ENCODE results near the gene SCARF2.
"Not testable (repeated sequence)": the region's sequence is repeated elsewhere in the genome, so short reads cannot be mapped to it uniquely, and the experiment has no call there.

SCARF2 gene

GRCh38 chr22:20396639-20397038, 41.0 kb downstream of the SCARF2 start:
- no peak for TF ChIP-seq ZFX (IDR thresholded peaks at IDR 0.05)
- no peak for TF ChIP-seq CTCF (conservative IDR thresholded peaks at IDR 0.05)
- no peak overlapping the region for H3K27ac ChIP-seq

GRCh38 chr22:20395907-20396287, 41.7 kb downstream of the SCARF2 start:
- H3K27ac ChIP-seq, result no peak overlapping the region
- no peak for TF ChIP-seq ZFX (IDR thresholded peaks at IDR 0.05)

DNA sequence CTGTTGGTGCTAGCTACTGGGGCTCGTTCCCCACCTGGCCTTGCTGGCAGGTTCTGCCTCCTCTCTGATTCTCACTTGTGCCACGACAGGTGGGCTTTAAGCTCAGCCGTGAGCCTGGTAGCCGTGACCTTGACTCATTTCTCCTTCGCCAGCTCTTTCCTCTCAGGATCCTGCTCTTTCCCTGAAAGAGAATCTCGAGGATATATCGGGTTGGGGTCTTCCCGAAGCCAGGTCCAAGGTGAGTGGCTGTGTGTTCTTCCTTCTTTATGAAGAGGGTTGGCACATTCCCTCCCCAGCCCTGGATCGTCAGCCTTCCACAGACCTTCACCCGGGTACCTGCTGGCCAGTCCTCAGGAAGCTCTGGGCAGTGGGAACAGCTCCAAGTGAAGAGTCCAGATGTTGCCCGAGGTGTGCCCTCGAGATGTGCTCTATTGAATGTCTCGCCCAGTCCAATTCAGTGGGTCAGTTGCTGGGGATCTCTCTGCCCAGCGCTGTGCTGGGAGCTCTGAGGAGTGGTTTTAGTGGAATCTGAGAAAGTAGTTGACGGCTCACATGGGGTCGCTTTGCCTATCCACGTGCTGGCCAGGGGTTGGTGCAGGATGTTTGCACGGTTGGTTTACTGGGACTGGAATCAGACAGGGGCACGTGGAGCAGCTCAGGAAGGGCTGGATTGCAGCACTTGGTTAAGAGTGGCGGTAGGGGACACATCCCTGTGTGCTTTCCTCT, 42.3 kb downstream of the SCARF2 start:
- TF ChIP-seq CTCF (conservative IDR thresholded peaks at IDR 0.05) (no peak), ZFX (IDR thresholded peaks at IDR 0.05) (no peak)
- no peak overlapping the region for H3K27ac ChIP-seq

DNA sequence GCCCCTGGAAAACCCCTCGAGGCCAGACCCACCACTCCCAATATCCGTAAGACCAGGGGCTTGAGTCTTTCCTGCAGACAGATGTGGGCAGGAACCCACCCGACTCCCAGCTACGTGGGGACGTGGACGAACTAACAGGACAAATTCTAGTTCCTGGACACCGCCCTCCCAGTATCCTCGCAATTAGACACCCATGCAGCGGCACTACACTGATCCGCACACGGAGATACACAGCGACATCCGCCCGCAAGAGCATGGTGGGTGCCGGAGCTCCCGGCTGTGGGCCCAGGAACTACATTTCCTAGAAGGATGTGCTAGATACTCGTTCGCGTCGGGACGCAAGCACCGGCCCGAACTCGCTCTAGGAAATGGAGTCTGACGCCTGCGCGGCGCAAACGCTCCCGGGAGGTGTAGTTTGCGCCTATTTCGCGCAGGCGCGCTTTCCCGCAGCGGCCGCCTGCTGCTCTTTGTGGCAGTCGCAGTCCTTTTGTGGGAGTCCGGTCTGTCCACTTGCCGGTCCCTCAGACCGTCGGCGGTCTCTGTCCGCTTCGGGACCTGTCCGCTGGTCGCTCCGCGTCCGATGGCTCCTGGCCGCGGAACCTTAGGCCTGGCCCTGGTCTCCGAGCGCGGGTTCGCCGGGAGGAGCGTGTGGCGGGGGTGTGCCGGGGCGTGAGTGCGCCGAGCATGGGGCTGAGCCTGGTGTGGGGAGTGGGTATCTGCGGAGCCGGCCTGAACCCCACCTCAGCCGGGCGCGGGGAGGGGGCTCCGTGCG, 43.7 kb downstream of the SCARF2 start, which contains the start of gene ZNF74:
Gene ZNF74 (plus strand): TSS at position 447 of the 772 bp plus-strand sequence. CDS start 478 bp downstream, outside the sequence.
- peak within 1 kb of the TSS; percentile 80 for H3K27ac ChIP-seq
- TF ChIP-seq CTCF (conservative IDR thresholded peaks at IDR 0.05), result no peak
- TF ChIP-seq ZFX (IDR thresholded peaks at IDR 0.05), result peak; percentile 82

DNA sequence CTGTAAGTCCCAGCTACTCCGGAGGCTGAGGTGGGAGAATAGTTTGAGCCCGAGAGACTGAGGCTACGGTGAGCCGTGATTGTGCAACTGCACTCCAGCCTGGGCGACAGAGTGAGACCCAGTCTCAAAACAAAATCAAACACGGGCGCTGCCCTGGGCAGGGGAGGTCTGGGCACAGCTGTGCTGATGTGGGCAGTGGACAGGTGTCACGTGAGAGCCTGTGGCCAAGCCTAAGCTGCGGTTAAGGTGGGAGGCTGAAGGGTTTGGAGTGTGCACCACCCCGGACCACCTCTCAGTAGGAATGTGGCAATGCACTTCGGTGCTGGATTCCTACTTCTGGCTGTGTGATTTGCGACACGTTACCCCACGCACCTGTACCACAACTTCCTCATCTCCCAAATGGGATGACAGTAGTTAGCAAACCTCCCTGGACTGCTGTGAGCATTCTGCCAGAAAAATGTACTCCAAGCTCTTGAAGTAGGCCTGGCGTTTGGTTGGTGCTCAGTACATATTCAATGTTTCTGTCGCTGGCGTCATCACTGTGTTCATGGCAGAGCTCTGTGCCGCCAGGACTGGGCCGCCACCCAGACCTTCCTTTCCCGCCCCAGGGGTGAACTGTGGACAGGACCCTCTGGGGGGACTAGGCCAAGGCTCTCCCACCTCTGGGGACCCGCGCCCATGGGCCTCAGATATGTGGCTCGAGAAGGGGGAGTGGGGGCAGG, 44.5 kb downstream of the SCARF2 start:
- no peak for TF ChIP-seq CTCF (conservative IDR thresholded peaks at IDR 0.05)
- no peak for TF ChIP-seq ZFX (IDR thresholded peaks at IDR 0.05)
- H3K27ac ChIP-seq, result peak overlapping the region; percentile 80

GRCh38 chr22:20392365-20392881, 45.2 kb downstream of the SCARF2 start:
- H3K27ac ChIP-seq, result not testable (repeated sequence)

GRCh38 chr22:20391222-20391621, 46.4 kb downstream of the SCARF2 start:
- TF ChIP-seq ZFX (IDR thresholded peaks at IDR 0.05) (no peak), CTCF (conservative IDR thresholded peaks at IDR 0.05) (no peak)
- H3K27ac ChIP-seq, result no peak overlapping the region

DNA sequence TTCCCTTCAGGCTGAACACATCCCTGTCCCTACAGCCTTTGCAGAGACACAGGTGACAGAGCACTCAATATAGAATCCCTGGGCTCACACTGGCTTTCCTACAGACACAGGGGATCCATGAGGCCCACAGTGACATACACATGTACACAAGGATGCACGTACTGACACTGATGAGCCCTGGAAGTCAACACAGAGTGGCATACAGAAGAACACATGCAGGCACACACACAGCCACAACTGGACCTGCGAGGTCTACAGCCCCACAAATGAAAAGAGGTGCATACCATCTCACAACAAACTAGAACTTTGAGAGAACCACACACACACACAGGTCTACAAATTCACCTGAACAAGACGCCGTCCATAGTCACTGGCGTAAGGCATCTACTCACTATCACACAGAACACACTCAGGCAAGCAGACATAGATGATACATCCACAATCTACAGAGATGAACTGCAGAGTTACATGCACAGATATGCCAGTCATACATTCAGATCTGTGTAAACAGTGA, 47.2 kb downstream of the SCARF2 start:
- H3K27ac ChIP-seq, result no peak overlapping the region
- TF ChIP-seq ZFX (IDR thresholded peaks at IDR 0.05), result no peak
- no peak for TF ChIP-seq CTCF (conservative IDR thresholded peaks at IDR 0.05)

Data from C4-2B (cell line).